CD4-positive, alpha-beta T cell treated with Interleukin-12 subunit alpha and Interleukin-12 subunit beta, for 1 hour (primary cell): Measurements from ENCODE around the gene RPL37A.
"Not testable (repeated sequence)": the region's sequence is repeated elsewhere in the genome, so short reads cannot be mapped to it uniquely, and the experiment has no call there.

ENCODE experiments used
- DNase-seq: peaks from one replicate; pipeline ENCODE4 v3.0.0-alpha.2; 2020

The RPL37A gene

DNA sequence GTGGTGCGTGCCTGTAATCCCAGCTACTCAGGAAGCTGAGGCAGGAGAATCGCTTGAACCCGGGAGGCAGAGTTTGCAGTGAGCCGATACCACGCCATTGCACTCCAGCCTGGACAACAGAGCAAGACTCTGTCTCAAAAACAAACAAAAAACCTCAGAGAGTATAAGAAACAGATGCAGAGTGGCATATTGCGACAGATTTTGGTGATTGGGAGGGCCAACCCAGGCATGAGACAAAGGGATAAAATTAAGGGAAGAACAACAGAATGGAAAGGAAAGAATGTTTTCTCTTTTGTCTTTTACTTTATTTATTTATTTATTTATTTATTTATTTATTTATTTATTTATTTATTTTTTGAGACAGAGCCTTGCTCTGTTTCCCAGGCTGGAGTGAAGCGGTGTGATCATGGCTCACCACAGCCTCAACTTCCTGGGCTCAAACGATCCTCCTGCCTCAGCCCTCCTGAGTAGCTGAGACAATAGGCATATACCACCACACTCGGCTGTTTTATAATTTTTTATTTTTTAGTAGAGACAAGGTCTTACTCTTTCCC, 20.0 kb downstream of the RPL37A start:
- not testable (repeated sequence) for DNase-seq

DNA sequence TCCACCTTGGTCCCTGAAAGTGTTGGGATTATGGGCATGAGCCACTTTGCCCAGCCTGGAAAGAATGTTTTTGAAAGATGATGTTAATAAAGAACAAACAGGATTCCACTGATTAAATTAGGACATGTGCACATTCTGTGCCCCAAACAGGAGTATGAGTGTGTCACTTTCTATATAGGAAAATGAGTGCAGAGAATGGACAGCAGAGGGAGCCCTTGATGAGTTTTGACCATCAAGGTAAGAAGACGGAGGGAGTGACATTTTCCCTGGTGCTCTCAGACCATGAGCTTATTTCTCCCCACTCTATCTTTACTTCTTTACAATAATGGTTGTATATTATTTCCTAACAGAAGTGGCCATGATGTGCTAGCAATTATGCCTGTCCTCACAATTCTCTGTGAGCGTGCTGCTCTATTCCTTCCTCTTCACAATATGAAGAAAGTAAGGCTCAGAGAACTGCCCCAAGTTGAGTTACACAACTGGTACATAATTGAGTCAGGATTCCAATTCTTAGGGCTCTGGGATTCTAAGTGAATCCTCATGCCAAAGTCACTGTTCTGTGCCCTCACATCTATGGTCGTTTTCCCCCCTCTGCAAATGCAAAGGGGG, 20.6 kb downstream of the RPL37A start:
- DNase-seq, result peak; percentile 60

DNA sequence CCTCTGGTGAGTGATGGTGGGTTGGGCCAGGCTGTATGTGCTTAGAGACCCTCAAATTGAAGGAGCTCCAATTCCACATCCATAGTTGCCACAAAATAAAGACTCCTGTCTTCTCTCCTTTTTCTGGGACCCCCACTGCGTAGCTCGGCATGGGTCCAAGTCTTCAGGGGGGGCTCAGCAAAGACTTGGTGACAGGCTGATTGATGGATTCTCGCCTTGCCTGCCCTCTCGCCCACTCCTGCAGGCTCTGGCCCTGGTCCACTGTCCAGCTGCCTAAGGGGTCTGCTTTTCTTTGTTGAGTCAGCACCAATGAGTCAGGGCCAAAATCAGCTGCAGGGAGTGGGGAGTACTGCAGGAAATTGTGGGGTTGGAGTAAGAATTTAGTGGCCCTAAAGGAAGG, 21.5 kb downstream of the RPL37A start:
- DNase-seq, result no peak

DNA sequence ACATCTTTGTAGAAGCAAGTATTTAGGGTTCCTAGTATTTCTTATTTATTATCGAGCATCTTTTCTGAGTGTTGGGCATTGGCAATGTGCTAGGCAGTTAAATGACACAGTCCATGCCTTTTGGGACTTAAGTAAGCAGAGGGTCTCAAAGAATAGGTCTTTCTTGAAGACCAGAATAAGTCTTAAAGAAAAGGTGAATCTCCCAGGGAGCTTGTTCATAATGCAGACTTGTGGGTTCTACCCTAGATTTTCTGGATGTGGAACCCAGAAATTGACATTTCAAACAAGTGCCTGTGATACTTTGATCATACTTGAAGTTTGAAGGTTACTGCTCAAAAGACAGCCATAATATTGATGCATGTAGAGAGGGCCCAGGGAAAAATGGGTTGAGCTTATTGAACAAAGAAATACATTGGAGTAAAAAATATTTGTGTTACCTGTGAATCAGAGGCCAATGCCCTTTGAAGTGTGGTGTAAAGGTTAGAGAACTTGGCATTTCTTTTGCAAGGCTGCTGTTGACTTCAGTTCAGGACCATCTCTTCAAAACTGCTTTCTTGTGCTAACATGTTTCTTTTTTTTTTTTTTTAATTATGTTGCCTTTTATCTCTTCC, 24.4 kb downstream of the RPL37A start:
- DNase-seq, result no peak

DNA sequence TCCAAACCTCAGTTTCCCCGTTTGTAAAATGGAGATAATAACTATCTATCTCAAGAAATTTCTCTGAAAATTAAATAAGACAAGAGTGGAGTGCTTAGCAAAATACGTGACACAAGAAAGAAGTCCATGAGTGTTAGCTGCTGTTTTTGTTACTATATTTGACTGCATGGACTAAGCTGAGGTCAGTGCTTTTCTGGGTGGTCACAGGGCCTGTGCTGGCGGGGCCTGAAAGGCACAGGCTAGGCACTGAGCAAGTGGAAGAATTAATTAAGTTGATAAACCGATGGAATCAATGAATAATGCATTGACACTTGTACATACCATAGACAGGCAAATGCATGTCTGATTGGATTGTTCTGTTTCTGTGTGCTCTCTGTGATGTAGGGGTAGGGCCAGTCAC, 27.3 kb downstream of the RPL37A start:
- no peak for DNase-seq

DNA sequence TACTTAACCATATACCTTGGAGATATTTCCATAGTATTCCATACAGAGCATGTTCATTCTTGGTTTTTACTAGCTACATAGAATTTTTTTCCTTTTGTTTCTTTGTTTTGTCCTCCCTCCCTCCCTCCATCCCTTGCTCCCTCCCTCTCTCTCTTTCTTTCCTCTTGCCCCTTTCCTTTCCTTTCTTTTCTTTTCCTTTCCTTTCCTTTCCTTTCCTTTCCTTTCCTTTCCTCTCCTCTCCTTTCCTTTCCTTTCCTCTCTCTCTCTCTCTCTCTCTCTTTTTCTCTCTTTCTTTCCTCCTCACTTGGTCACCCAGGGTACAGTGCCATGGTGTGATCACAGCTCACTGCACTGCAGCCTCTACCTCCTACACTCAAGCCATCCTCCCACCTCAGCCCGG, 28.3 kb downstream of the RPL37A start:
- DNase-seq, result no peak

DNA sequence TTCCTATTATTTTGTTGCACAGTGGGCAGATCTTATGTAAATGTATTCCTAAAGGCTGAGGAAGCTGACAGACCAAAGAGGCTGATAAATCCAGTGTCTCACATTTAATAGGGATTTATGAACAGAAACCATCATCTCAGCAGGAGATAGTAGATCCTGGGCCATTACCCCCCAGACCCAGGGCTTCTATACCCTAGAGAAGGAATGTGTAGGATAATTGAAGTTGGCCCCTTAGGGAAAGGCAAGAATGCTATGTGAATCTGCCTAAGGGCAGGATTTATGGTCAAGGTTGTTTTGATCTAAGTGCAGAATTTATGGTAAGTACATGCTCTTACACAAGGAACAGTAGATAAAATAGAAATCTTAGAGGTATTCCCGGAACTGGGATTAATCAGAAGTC, 29.0 kb downstream of the RPL37A start:
- no peak for DNase-seq

DNA sequence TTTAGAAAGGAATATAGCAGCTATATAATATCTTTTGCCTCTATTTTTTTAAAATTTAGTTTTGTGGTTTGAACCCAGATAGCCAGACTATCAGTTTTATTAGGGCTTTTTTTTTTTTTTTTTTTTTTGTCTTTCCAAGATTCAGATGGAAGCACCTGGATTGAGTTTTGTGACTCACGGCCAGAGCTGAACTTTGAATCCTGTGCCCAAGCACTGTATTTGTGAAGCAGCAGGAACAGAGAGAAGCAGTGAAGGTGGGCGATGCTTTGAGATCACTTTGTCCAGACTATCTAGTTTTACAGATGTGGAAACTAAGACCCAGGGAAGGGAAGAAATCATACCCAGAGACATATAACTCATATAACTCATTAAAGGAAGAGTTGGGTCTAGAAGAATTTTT, 33.9 kb downstream of the RPL37A start:
- no peak for DNase-seq

DNA sequence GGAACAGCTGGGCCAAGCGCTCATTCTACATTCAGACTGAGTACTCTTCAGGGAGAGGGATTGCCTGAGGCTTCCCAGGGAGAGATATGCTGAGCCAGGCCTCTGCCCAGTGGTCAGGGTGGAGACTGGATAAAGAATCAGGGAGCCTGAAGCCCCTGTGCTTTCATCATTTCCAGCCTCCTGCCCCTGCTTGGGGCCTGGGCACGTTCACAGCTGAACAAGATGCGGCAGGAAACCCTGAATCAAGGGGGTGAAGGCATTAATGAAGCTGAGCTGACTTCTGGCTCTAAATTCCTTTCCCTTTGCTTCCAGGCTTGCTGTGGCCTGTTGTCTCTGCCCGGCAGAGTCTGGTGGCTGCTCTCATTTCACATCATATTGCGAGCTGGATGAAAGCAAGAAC, 35.0 kb downstream of the RPL37A start:
- DNase-seq, result no peak

DNA sequence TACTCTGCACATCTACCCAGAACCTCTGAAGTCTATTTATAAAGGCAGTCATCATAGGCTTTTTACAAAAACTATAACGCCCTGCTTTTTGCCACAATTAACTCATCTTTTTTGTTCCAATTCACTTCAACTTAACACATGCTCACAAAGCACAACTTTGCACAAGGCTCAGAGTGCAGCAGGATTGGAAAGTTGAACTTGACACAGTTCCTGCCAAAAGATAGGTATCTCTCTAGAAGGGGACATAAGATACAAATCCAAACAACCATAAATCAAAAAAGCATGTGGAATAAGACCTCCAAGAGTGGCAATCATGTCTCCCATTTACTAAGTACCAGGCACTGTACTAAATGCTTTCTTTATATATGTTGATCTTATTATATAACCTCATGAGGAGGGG, 36.2 kb downstream of the RPL37A start:
- DNase-seq, result no peak

DNA sequence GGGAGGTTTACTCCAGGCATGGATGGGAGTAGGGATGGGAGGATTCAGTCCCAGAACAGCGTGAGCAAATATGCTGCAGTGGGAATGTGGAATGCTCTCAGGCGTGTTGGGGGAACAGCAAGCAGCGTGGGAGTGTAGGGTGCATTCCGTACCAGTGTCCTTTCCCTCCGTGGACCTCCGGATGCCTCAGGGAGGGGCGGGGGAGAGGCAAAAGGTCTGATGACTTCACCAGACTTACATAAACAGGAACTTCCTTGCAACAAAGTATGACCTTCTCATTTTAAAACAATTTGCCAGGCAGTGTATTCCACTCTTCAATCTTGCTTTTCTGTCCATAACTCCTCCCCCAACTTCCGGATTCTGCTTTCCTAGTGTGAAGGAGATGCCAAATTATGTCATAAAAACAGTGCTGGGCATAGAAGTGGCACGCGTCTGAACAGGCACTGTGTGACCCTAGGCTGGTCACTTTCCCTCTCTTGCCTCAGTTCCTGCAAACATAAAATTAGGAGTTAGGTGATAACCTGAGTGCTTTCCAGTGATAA, 36.9 kb downstream of the RPL37A start:
- no peak for DNase-seq

DNA sequence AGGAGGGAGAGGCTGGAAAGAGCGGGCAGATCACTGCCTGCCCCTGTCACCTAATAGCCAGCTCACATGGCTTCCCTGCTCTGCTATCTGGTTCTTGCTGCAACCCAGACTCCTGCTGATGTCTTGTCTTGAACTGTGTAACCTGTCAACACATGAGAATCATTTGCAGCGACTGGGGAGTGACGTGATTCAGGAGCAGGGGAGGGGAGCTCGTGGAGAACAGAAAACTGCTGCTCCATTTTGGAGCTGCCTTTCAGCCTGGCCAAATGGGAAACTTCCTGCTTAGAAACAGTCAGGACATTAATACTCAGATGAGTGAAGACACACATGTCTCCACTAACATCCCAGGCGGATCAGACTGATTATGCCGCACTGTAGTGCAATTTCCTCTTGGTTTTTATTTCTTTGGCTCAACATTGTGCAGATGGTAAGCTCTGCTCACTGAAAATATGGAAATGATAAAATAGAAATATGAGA, 38.1 kb downstream of the RPL37A start:
- DNase-seq, result no peak

DNA sequence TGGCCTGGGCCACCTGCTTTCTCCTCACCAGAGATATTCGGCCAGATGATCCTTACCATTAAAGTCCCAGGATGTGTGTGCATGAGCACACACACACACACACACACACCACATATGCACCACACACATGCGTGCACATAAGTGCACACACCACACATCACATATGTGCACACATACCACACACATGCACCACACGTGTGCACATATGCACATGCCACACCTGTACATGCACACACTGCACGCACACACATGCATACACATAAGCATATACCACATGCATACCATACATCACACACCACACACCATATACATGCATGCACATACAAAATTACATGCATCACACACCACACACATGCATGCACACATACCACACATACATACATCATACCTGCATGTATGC, 38.7 kb downstream of the RPL37A start:
- no peak for DNase-seq

DNA sequence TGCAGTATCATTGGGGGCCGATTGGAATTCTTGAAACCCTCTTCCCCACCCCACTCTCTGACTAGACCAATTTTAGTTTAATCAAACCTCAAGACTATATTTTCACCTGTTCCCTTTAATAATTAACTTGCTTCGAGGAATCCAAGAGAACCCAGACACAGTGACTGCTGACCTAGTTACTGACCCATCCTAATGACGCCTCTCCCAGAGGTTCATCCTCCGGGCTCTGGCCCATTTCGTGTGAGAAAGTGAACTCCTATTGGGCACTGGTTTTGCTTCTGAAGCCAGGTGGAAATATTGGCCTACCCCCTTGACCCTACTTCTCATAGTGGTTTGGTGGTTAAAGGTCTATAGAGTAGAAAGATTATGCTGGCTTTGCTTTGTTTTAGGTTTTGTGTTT, 39.9 kb downstream of the RPL37A start:
- no peak for DNase-seq

DNA sequence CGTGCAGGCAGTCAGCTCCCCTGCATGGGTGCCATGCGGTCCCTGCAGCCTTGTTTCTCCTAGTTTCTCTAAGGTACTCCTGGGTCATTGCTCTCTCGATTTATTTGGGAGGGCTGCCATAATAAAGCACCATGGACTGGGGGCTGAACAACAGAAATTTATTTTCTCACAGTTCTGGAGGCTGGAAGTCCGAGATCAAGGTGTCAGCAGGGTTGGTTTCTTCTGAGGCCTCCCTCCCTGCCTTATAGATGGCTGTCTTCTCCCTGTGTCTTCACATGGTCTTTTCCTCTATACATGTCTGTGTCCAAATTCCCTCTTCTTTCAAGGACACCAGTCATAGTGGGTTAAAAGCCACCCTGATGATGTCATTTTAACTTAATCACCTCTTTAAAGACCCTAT, 40.5 kb downstream of the RPL37A start:
- no peak for DNase-seq

DNA sequence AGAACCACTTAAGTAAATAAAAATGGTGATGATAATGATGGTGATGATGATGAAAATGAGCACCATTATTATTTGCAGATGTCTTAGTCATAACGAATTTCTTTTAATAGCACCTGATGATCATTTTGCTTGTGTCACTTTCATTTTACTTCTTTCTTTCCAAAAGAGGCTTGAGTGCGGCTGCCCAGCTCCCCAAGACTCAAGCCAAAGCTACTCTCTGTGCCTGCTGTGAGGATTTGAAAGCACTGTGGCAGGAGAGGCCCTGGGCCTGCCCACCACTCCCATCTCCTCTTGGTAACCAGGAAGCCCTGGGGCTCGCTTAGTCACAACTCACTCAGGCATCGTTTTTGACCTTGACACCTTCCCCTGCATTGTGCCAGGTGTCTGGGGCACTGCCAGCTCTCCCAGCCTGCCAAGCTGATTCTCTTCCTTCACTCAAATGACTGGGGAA, 41.2 kb downstream of the RPL37A start:
- DNase-seq, result no peak

DNA sequence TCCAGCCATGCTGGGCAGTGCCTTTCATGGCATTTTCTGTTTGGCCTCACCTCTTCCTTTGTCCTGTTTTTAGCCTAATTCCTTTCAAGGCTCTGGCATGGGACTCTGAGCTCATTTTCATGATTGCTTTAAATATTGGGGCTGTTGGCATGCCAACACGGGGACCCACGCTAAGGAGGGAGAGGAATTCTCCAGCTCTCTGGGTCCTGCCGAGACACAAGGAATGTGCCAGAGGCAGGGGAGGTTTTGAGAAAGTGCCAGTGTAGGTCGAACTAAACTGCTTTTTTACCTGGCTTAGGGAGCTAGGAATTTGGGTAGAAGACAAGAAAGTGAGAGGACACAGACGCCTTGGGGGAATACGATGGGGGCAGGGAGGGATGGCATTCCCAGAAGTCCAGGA, 42.3 kb downstream of the RPL37A start:
- DNase-seq, result no peak

DNA sequence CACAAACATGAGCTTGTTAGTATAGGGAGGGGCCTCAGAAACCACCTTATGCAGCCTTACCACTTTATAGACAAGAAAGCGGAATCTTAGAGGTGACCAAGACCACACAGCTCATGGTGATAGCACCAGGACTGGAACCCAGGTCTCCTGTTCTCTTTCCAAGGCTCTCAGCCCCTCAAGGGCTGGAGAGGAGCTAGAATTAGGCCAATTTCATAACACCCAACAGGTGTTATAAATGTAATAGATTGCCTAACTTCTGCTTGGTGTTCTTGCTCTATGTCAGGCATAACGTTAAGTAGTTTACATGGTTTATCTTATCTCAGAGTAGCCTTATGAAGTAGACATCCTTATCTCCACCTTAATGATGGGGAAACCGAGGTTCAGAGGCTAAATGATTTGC, 42.9 kb downstream of the RPL37A start:
- no peak for DNase-seq

DNA sequence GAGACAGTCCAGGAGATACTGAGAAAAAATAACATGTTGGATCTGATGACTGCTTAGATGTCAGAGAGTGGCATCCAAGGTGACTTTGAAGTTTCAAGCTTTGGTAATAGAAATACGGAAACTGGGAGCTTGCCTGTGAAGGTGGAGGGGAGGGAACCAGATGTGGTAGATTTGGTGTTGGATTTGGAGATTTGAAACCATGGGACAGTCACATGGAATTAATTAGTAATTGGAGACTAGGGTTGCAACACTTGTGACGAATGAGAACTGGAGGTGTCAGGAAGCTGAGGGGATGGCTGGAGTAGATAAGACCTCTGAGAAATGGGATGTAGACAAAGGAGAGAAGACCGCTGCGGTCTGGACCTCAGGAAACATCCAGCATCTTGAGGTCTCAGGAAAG, 46.7 kb downstream of the RPL37A start:
- no peak for DNase-seq

DNA sequence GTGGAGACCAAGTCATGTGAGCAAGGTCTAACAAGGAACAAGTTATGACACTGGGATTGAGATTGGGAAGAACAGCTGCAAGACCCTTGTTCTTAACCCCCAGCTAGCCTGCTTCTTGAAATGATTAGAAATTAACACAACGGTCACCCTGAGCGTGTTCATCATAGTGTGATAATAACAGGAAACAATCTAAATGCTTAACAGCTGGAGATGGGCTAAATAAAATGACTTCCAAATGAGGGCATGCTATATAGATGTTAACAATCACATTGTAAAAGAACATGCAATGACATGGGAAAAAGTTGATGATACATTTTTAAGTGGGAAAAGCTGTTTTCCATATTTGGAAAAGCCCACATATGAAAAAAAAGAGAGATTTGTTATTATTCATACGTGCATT, 47.6 kb downstream of the RPL37A start:
- no peak for DNase-seq

DNA sequence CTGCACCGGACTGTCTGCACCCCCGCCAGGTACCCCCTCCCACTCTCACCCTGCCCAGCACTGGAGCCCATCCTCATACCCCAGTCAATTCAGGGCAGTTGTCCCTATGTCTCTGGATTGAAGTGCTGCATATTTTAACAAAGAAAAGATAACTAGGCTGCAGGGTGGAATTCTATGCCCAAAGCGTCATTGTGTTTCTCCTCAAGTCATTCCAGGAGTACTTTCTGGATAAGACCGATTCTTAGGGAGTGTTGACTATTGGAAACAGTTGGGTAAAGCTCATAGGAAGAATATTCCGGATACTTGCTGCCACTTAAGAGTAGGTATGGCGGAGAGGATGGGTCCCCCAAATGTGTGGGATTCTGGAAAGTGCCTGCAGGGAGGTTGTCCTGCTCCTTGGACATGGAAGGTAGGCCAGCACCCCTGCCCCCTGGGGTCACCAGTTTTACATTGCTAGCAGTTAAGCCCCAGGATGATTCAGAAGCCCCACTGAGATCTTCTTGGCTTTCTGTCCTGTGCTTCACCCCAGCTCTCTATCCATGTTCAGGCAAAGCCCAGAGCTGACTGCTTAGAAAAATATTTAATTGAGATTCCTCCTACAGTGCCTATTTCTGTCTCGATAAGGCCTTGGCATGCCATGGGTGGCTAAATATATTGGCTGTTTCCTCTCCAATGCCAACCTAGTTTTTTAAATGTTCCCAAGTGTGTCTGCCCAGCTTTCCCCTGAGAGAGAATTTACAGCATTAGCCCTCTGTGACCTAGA, 48.2 kb downstream of the RPL37A start:
- no peak for DNase-seq

DNA sequence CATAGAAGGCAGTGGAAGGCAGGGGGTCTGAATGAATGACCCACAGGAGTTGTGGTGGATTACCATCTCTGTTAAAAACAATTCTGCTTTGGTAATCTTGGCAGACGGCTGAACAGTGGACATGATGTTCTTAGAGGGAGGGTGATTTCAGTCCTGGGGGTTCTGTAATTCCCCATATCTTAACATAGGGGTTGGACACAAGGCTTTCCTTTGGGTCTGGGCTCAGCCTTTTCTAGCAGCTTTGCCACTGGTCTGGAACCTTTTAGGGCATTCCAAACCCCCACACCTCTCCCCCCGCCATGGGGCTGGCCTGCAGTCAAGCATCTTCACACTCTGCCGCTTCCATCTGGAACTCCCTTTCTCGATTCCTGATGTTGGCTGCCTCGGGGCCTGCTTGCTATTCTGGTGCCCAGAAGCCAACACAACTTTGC, 50.3 kb downstream of the RPL37A start:
- DNase-seq, result no peak

DNA sequence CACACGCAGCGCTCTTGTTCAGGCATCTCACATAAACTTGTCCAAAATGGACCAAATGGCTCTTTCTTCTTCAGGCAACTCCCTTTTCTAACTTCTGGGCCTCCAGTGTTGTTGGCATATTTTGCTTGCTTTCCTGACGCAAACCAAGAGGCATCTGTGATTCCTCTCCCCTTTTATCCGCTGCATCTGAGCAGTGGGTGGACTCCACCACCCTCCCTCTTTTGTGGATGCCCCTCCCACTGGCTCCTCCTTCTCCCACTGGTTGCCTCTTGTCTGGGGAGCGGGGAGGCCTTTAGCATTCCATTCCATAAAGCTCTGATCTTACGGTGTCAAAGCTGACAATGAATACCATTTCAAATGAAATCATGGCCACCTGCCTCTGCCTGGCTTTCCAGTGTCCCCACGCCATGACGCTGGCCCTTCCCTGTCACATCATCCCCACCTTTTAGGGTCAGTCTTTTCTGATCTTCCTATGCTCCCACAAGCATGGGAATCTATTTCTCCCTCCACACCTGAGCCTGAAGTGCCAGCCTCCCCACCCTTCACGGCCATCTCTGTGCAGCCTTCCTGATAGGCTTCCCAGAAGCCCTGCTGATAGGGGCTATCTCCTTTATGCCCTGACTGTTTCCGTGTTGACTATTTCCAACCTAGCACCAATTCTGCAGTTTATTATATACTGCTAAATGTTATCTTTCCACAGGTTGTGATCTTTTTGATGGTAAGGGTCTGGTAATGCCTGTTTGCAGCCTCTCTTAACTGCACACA, 51.5 kb downstream of the RPL37A start:
- no peak for DNase-seq
